Muscle layer of duodenum (tissue), 2 donors: Measurements from ENCODE around the gene WASL.
"Not testable (repeated sequence)": the region's sequence is repeated elsewhere in the genome, so short reads cannot be mapped to it uniquely, and the experiment has no call there.

Experiments used
- H3K27ac ChIP-seq: one replicate; pipeline ENCODE4 v1.7.0; 2013; ENCODE audit warnings: mild to moderate bottlenecking, low read length
- H3K27me3 ChIP-seq: one replicate; pipeline ENCODE4 v1.7.0; 2013; ENCODE audit warnings: low read depth, mild to moderate bottlenecking, control low read depth, low read length
- H3K36me3 ChIP-seq, 2 donors: one replicate each; pipeline ENCODE4 v1.7.0; 2013; ENCODE audit warnings: low read length in 2 of 2, control low read depth in 1 of 2, mild to moderate bottlenecking in 1 of 2; ENCODE audit not compliant: insufficient read depth in 2 of 2, control insufficient read depth in 1 of 2
- H3K4me1 ChIP-seq, 2 donors: one replicate each; pipeline ENCODE4 v1.7.0; 2013; ENCODE audit warnings: low read length in 2 of 2, mild to moderate bottlenecking in 2 of 2, control low read depth in 1 of 2, moderate library complexity in 1 of 2; ENCODE audit not compliant: insufficient read depth in 2 of 2, control insufficient read depth in 1 of 2
- H3K4me3 ChIP-seq, 2 donors: one replicate each; pipeline ENCODE4 v1.7.0; 2013; ENCODE audit warnings: low read length in 2 of 2, low read depth in 1 of 2, mild to moderate bottlenecking in 1 of 2
- H3K9me3 ChIP-seq, 2 donors: one replicate each; pipeline ENCODE4 v1.7.0; 2013; ENCODE audit warnings: low read length in 2 of 2, control low read depth in 1 of 2, mild to moderate bottlenecking in 1 of 2; ENCODE audit not compliant: control insufficient read depth in 1 of 2
- donor health status: healthy.

Gene WASL

DNA sequence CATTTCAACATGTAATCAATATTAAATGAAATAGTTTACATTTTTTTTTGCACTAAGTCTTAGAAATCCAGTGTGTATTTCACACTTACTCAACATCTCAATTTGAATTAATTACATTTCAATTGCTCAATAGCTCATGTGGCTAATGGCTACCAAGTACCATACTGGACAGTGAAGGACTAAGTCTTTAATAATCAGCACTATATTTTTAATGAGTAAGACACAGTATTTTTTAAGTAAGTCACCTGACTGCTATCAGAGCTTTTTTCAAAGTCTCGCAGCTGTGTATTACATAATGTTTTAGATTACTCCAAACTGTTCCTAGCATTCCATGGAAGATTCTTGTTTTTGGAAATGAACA is 19.6 kb downstream of the WASL start:
- Histone ChIP-seq H3K27ac (no peak overlapping the region), H3K36me3 (no peaks in the 10 kb centered on the region), H3K9me3 (peaks cover 0 to 3% of the 10 kb centered on the region in 2 donors), H3K27me3 (no peaks in the 10 kb centered on the region), H3K4me3 (no peak overlapping the region), H3K4me1 (peaks cover 4 to 23% of the 10 kb centered on the region in 2 donors)

- Histone ChIP-seq H3K4me3 (no peak overlapping the region), H3K27ac (no peak overlapping the region), H3K36me3 (no peaks in the 10 kb centered on the region), H3K27me3 (no peaks in the 10 kb centered on the region), H3K9me3 (no peaks in the 10 kb centered on the region), H3K4me1 (peaks cover 9 to 35% of the 10 kb centered on the region in 2 donors)
Measured at GRCh38 chr7:123727071-123727837, 21.5 kb downstream of the WASL start.

- H3K36me3 ChIP-seq = no peaks in the 10 kb centered on the region
- H3K27me3 ChIP-seq = no peaks in the 10 kb centered on the region
- H3K27ac ChIP-seq = no peak overlapping the region
- no peak overlapping the region for H3K4me3 ChIP-seq
- no peaks in the 10 kb centered on the region for H3K9me3 ChIP-seq
- peaks cover 9 to 38% of the 10 kb centered on the region in 2 donors for H3K4me1 ChIP-seq
Measured at GRCh38 chr7:123725586-123726171, 23.1 kb downstream of the WASL start.

DNA sequence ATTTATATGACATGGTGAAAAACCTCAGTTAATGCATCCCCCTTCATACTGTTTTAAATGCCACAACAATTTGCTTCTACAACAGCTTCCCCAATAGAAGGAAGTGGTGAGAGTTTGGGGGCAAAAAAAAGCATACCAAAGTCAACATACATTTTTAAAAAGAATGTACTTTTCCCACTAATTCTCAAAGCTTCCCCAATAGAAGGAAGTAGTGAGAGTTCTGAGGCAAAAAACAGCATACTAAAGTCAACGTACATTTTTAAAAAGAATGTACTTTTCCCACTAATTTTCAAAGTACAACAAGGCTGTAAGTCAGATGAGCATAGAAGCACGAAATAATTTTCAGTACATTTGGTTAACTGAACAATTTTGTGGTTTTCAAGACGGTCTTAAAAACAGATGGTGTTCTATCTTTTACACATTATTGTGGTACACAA is 24.0 kb downstream of the WASL start:
- Histone ChIP-seq H3K27me3 (no peaks in the 10 kb centered on the region), H3K9me3 (no peaks in the 10 kb centered on the region), H3K4me3 (no peak overlapping the region), H3K27ac (no peak overlapping the region), H3K4me1 (peaks cover 9 to 45% of the 10 kb centered on the region in 2 donors), H3K36me3 (no peaks in the 10 kb centered on the region)

GRCh38 chr7:123723913-123724312 is 24.9 kb downstream of the WASL start:
- peaks cover 9 to 50% of the 10 kb centered on the region in 2 donors for H3K4me1 ChIP-seq
- no peak overlapping the region for H3K27ac ChIP-seq
- no peaks in the 10 kb centered on the region for H3K27me3 ChIP-seq

GRCh38 chr7:123720527-123720926 is 28.3 kb downstream of the WASL start:
- peaks cover 5 to 32% of the 10 kb centered on the region in 2 donors for H3K4me1 ChIP-seq
- H3K9me3 ChIP-seq, H3K36me3 ChIP-seq, H3K27ac ChIP-seq, H3K27me3 ChIP-seq, H3K4me3 ChIP-seq: not testable (repeated sequence)

More at GRCh38 chr7:123723913-123724312, 24.9 kb downstream of the WASL start:
- no peak overlapping the region for H3K4me3 ChIP-seq
- H3K36me3 ChIP-seq = no peaks in the 10 kb centered on the region
- no peaks in the 10 kb centered on the region for H3K9me3 ChIP-seq

- Histone ChIP-seq H3K9me3 (no peaks in the 10 kb centered on the region), H3K27me3 (no peaks in the 10 kb centered on the region), H3K4me3 (no peak overlapping the region), H3K36me3 (no peaks in the 10 kb centered on the region), H3K4me1 (peaks cover 5 to 30% of the 10 kb centered on the region in 2 donors), H3K27ac (no peak overlapping the region)
Measured at GRCh38 chr7:123719197-123719721, 29.5 kb downstream of the WASL start.

GRCh38 chr7:123718773-123719172 is 30.0 kb downstream of the WASL start:
- no peaks in the 10 kb centered on the region for H3K27me3 ChIP-seq
- no peaks in the 10 kb centered on the region for H3K36me3 ChIP-seq
- no peaks in the 10 kb centered on the region for H3K9me3 ChIP-seq
- no peak overlapping the region for H3K4me3 ChIP-seq
- H3K27ac ChIP-seq = no peak overlapping the region
- peaks cover 5 to 28% of the 10 kb centered on the region in 2 donors for H3K4me1 ChIP-seq

DNA sequence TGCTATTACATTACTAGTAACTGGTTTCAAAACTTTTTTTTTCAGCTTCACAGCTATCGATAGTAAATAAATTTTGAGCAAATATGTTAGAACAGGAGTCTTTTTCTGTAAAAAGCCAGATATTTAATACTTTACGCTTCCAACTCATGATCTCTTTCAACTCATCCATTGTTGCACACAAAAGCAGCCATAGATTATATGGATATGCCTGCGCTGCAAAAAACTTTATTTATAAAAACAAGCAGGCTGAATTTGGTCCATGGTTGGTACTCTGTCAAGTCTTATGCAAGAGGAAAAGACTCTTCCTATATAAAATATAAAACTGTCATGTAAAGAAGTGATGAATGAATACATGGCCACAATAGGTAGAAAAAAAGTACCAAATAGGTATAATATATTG is 31.1 kb downstream of the WASL start:
- Histone ChIP-seq H3K27ac (no peak overlapping the region), H3K36me3 (no peaks in the 10 kb centered on the region), H3K4me1 (peaks cover 0 to 22% of the 10 kb centered on the region in 2 donors), H3K4me3 (no peak overlapping the region), H3K27me3 (no peaks in the 10 kb centered on the region), H3K9me3 (no peaks in the 10 kb centered on the region)

GRCh38 chr7:123716877-123717276 is 31.9 kb downstream of the WASL start:
- H3K27me3 ChIP-seq = no peaks in the 10 kb centered on the region
- no peak overlapping the region for H3K27ac ChIP-seq
- H3K4me3 ChIP-seq = no peak overlapping the region
- no peaks in the 10 kb centered on the region for H3K36me3 ChIP-seq
- peaks cover 0 to 27% of the 10 kb centered on the region in 2 donors for H3K4me1 ChIP-seq
- H3K9me3 ChIP-seq = no peaks in the 10 kb centered on the region

DNA sequence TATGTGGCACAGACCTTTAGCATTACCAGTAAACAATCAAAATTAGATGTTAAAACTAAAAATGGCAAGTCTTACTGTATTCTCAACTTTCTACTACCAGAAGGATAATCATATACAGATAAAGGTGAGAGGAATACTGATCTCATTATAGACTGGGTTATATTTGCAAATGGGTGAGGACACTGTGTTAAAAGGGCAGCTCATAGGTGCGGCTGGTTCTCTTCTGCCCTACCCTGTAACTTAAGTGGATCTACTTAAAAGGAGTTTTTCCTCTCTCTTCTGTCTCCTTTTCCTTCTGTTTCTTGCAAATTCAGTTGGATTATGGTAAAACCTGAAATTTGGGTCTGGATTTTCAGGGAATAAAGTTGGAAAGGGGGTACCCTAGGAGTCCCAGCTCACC is 33.0 kb downstream of the WASL start:
- peaks cover 0 to 27% of the 10 kb centered on the region in 2 donors for H3K4me1 ChIP-seq
- no peaks in the 10 kb centered on the region for H3K36me3 ChIP-seq
- no peaks in the 10 kb centered on the region for H3K9me3 ChIP-seq
- H3K27me3 ChIP-seq = no peaks in the 10 kb centered on the region
- H3K27ac ChIP-seq = no peak overlapping the region
- no peak overlapping the region for H3K4me3 ChIP-seq
